ENCODE results near the gene LIPC.

LIPC gene

GRCh38 chr15:58571491-58571890 lies 139.7 kb downstream of the LIPC start:
- DNase-seq (ENCODE audit: insufficient read length, low spot score) (no peak), FAIRE-seq (no peak)

- DNase-seq (ENCODE audit: insufficient read length, low spot score) (no peak), FAIRE-seq (no peak)
Observed at GRCh38 chr15:58572521-58572920, 140.7 kb downstream of the LIPC start.

DNA sequence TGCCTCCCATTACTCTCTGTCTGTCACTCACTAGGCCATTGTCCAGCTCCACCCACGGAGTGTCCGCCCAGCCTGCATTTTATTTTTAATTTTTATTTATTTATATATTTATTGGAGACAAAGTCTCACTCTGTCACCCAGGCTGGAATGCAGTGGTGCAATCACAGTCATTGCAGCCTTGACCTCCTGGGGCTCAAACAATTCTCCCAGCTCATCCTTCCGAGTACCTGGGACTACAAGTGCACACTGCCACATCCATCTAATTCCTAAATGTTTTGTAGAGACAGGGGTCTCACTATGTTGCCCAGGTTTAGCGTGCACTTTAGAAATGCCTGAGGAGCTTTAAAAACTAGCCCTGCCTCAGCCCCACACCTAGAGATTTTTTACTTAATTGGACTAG lies 141.5 kb downstream of the LIPC start:
- DNase-seq (ENCODE audit: insufficient read length, low spot score): no peak
- no peak for FAIRE-seq

GRCh38 chr15:58574631-58575030 lies 142.8 kb downstream of the LIPC start:
- DNase-seq (ENCODE audit: insufficient read length, low spot score) (no peak), FAIRE-seq (no peak)

GRCh38 chr15:58575045-58575786 lies 143.4 kb downstream of the LIPC start:
- FAIRE-seq (no peak), DNase-seq (ENCODE audit: insufficient read length, low spot score) (no peak)

GRCh38 chr15:58576657-58577056 lies 144.9 kb downstream of the LIPC start:
- DNase-seq (ENCODE audit: insufficient read length, low spot score) (no peak), FAIRE-seq (no peak)

DNA sequence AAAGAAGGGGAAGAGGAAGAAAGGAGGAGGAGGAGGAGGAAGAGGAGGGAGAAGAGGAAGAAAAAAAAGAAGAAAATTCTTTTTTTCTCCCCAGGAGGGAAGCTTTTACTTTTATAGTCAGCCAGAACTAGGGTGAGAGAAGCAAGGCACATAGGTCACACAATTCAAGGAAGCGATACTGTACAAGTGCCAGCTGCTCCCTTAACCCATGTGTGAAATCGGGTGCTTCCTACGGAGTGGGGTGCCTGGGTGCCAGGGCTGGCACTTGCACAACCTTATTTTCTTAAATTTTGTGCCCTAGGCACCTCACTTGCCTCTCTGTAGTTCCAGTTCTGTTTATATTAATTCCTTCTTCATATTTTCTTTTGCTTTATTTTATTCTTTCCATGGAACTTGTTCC lies 150.4 kb downstream of the LIPC start:
- no peak for FAIRE-seq
- no peak for DNase-seq (ENCODE audit: insufficient read length, low spot score)

GRCh38 chr15:58583171-58583908 lies 151.5 kb downstream of the LIPC start:
- DNase-seq (ENCODE audit: insufficient read length, low spot score): no peak
- FAIRE-seq: no peak

DNA sequence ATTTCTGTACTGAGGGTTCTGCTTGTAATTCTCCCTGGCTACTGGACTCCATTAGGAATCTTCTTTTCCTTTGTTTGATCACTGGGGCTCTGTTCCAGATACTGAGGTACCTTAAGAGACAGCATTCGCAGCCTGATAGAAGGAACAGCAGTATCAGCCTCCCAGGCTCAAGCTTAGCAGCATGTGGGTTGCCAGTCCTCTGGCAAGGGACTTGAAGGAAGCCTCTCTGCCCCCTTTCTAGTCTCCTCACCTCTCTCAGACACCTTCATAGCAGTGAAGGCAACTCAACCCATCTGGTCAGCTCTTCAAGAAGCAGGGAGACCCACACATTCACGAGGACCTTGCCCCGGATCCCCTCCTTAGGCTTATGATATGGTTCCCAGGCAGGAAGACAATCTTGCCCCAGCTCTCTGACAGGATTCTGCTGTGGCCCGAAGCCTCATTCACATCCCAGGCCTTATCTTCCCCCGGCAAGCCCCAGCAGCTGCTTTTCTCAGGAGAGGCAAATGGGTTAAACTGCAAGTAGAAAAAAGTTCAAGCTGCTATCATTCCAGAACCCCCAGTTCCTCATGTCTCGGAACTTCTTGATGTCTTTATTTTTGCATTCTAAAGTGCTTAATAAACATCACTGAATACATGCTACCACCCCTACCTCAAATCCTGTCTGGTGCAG lies 153.1 kb downstream of the LIPC start:
- no peak for DNase-seq (ENCODE audit: insufficient read length, low spot score)

GRCh38 chr15:58585693-58586443 lies 154.1 kb downstream of the LIPC start:
- no peak for FAIRE-seq

More for the DNA sequence above, 153.1 kb downstream of the LIPC start:
- FAIRE-seq: no peak

GRCh38 chr15:58587486-58587885 lies 155.7 kb downstream of the LIPC start:
- FAIRE-seq: no peak
- no peak for DNase-seq (ENCODE audit: insufficient read length, low spot score)

More at GRCh38 chr15:58585693-58586443, 154.1 kb downstream of the LIPC start:
- no peak for DNase-seq (ENCODE audit: insufficient read length, low spot score)

GRCh38 chr15:58588096-58588495 lies 156.3 kb downstream of the LIPC start:
- FAIRE-seq (no peak), DNase-seq (ENCODE audit: insufficient read length, low spot score) (no peak)

DNA sequence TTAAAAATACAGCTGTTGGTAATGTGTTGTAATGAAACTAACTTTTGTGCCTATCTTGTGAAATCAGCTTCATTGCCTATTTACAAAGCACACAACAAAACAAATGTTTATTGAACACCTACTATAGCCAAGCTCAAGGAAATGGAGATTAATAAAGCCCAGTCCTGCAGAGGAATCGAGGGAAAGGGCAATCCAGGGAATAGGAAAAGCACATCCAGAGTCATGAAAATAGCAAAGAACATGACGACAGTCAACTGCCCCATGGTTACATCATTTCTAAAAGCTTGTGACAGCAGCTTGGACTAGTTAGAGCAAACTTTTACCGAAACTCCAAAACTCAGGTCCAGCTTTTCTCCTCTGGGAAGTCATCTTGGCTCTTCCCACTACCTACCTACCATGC lies 157.3 kb downstream of the LIPC start:
- FAIRE-seq (no peak), DNase-seq (ENCODE audit: insufficient read length, low spot score) (no peak)

DNA sequence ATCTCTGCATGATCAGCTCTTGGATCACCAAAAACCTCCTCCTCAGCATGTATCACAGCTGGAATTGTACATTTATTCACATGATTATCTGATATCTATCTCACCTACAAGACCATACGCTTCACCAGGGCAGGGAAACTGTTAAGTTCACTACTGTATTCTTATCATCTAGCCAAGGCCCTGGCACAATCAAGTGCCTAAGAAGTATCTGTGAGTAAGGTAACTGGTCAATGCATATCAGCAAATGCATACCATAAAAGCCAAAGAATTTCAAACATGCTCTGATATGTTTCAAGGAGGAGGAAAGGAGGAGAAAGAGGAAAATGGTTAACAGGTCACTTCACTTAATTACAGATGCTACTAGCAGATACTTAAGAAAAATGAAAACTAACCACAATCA lies 158.4 kb downstream of the LIPC start:
- DNase-seq (ENCODE audit: insufficient read length, low spot score) (no peak), FAIRE-seq (no peak)

- no peak for FAIRE-seq
Observed at GRCh38 chr15:58590926-58591325, 159.1 kb downstream of the LIPC start.

GRCh38 chr15:58593870-58594269 lies 162.1 kb downstream of the LIPC start:
- DNase-seq (ENCODE audit: insufficient read length, low spot score) (no peak), FAIRE-seq (no peak)

More at GRCh38 chr15:58590926-58591325, 159.1 kb downstream of the LIPC start:
- no peak for DNase-seq (ENCODE audit: insufficient read length, low spot score)

DNA sequence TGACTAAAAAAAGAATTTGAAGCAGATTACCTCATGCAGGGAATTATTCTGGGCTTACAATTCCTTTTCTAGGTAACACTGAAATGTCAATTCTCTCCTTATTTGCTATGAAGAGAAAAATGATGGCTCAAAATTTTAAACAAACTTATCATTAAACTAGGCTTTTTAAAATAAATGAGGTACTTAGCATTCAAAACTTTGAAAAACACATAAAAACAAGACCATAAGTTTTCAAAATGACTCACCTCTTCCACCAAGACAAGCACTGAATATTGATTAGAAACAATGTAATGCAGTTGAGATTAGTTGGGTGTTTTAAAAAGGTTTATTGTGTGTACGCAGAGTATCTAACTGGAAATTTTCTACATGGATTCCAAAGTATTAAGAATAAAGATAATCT lies 163.1 kb downstream of the LIPC start:
- no peak for FAIRE-seq

DNA sequence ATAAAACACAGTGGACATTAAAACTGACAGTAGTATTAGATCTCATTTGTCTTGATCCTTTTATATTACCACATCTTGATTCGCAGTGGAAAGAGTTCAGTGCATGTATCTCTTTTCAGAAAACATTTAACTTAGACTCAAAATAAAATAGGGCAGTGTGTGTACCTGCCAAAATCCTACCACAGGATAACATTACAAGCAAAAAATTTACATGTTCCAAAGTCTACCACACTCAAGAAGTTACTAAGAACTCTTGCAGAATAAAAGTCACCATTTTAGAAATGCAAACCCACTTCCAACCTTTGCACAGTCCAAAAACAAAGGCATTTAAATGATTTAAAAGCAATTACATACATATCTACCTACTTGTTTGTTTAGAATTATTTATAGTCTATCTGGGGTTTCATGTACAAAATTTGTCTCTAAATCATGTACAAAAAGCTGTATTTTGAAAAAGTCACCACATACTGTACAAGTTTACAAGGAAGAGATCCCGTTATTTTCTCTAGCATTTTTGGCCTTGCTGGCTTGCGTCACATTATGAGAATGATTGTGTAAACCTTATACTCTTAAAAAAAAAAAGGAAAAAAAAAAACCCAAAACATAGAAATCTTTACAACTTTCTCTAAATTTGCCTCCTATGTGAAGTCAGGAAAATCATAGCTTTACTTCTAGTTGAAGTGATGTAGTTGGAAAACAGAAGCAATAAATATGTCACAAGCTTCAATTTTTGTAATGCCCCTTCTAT lies 163.9 kb downstream of the LIPC start:
- no peak for FAIRE-seq
- DNase-seq (ENCODE audit: insufficient read length, low spot score): no peak

More for the DNA sequence above, 163.1 kb downstream of the LIPC start:
- no peak for DNase-seq (ENCODE audit: insufficient read length, low spot score)

DNA sequence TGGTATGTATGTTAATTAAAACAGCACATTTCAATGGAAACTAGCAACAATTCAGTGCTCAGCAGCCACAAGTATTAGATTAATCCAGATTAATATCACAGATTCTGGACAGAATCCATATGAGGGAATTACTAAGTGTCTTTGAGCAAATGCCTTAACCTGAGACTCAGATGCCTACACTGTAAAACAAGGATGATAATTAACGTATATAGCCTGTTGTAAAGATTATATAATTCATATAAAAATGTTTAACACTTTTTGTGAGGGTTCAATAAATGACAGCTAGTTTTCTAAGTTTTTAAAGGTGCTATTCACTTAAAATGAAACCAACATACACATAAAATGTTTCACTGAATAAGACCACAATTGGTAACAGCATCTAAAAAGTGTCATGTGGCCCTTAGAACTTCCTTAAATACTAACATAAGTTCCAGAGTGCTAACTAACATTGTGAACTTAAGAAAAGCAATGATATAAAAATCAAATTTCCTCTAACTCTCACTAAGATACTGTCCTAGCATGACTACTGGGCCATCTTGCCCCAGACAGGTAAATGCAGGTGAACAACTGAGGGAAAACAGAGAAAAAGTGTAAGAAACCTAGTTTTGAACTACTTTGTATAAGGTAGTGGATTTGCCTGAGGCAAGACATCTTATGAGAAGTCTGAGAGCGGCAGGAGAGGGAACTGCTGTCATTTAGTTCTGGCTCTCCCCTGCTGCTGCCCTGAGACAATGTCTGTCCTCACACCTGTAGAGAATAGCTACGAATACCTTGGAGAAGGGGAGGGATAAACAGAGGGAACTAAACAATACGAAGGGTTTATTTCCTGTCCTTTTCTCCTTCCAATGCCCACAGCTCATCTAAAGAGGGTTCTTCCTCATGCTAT lies 166.4 kb downstream of the LIPC start:
- no peak for FAIRE-seq
- no peak for DNase-seq (ENCODE audit: insufficient read length, low spot score)
